Mucosa of descending colon (tissue), 3 donors: Measurements from ENCODE around the gene ZFAND2A. TPM values are rescaled to one million over a fixed set of nuclear protein-coding genes. Genes with fewer than 3 reads are reported as not detected.

Source experiments
- ATAC-seq: fragments of 200-7000 bp; cut with Tn5 transposase; one replicate; pipeline ENCODE4 v1.9.1; 2020; ENCODE audit warnings: mild to moderate bottlenecking, moderate library complexity
- DNase-seq, 3 donors: peaks; one replicate each; pipeline ENCODE4 v3.0.0-alpha.2; 2020
- H3K36me3 ChIP-seq: fragments of 200-600 bp; one replicate; pipeline ENCODE4 v1.8.0; 2021; ENCODE audit warnings: low read depth, mild to moderate bottlenecking
- H3K4me1 ChIP-seq: fragments of 200-600 bp; one replicate; pipeline ENCODE4 v1.8.0; 2021; ENCODE audit warnings: low read depth, mild to moderate bottlenecking
- H3K4me3 ChIP-seq: fragments of 200-600 bp; one replicate; pipeline ENCODE4 v1.8.0; 2021; ENCODE audit warnings: mild to moderate bottlenecking
- H3K9me3 ChIP-seq: fragments of 200-600 bp; one replicate; pipeline ENCODE4 v1.8.0; 2021; ENCODE audit warnings: mild to moderate bottlenecking
- CTCF ChIP-seq: fragments of 200-600 bp; IDR thresholded peaks from one replicate; pipeline ENCODE4 v1.8.0; 2022; ENCODE audit warnings: antibody characterized with exemption, mild to moderate bottlenecking
- intact Hi-C, 2 donors: fragments of 100-400 bp; cut with DNase I in 1 of 2; cut with micrococcal nuclease in 1 of 2; formaldehyde crosslinking; loops; one replicate each; pipeline versions ENCODE4 v1.11.0 to v1.11.1; 2022; cut with DNase I, micrococcal nuclease
- total RNA-seq, 3 donors: library from RNA; stranded (reverse); fragmentation: NEBNext Ultra II Directional in 2 of 3; extraction: Animal tissue kit (Norgen Biotek cat#: 25700) in 2 of 3; gene quantifications; one replicate each; pipeline versions ENCODE4 v1.2.1 to v1.2.4, GENCODE V29; 2021 to 2023
- donor health status: DM: no; HTN: no; CAD: no; lungs with moderate emphysema.
- donor health status: DM: no; HTN: no; CAD: no.
- donor health status: DM: no; HTN: yes; CAD: no.

ZFAND2A gene
- total RNA-seq, 3 donors from 2014 or later, result 39.3 to 49.9 (median 45.3) TPM

DNA sequence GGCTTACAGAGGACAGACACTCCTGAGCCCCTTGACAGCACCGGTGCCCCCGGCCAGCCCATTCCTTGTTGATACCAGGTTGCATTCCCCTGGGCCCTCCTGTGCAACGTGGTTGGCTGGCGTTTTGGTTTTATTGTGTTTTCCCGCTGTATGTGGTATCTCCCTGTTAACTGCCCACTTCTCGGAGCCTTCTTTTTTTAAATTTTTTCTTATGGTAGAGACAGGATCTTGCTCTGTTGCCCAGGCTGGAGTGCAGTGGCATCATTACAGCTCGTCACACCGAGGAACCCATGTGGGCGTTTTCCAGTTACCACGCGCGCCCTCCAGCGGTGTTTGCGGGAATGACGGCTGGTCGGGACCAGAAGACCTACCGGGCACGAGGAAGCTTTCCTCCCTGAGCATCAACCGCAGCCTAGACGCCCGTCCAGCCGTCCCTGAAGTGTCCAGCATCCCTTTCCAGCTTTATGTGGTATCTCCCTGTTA, 16.9 kb upstream of the ZFAND2A start:
- intact Hi-C loops, result loop anchor here in 1 of 2 donors (10.0 kb wide), 1 partner anchor 182 kb away; no protein-coding TSS in a partner anchor
- peak; percentile 91 for ATAC-seq
- TF ChIP-seq CTCF, result peak; percentile 74
- Histone ChIP-seq H3K9me3 (no peaks in the 10 kb centered on the region), H3K4me3 (no peak overlapping the region), H3K36me3 (no peaks in the 10 kb centered on the region), H3K4me1 (peaks cover 6% of the 10 kb centered on the region)
- peak; percentile 81 to 93 (median 91) for DNase-seq

GRCh38 chr7:1175967-1176851, 16.2 kb upstream of the ZFAND2A start:
- TF ChIP-seq CTCF, result peak; percentile 91
- Histone ChIP-seq H3K36me3 (no peaks in the 10 kb centered on the region), H3K4me3 (no peak overlapping the region), H3K4me1 (peaks cover 6% of the 10 kb centered on the region), H3K9me3 (no peaks in the 10 kb centered on the region)
- intact Hi-C loops, result loop anchor here in 1 of 2 donors (10.0 kb wide), 1 partner anchor 181 kb away; no protein-coding TSS in a partner anchor
- DNase-seq (peak; percentile 86 to 93 (median 93)), ATAC-seq (peak; percentile 92)

DNA sequence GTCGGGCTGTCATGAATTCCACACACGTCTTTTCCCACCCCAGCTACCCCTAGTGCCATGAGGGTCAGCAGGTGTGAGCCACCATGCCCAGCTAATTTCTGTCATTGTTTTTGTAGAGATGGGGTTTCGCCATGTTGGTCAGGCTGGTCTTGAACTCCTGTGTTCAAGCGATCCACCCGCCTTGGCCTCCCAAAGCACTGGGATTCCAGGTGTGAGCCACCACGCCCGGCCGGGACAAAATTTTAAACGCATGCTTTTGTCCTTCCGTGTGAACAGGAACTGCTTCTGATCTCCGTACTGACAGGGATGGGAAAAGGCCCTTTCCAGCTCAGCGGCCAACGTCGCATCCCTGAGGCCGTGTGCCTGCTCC, 15.6 kb upstream of the ZFAND2A start:
- DNase-seq (no peak), ATAC-seq (no peak)
- Histone ChIP-seq H3K4me1 (peaks cover 6% of the 10 kb centered on the region), H3K36me3 (no peaks in the 10 kb centered on the region), H3K4me3 (no peak overlapping the region), H3K9me3 (no peaks in the 10 kb centered on the region)
- TF ChIP-seq CTCF, result no peak
- intact Hi-C loops, result loop anchor here in 1 of 2 donors (10.0 kb wide), 1 partner anchor 181 kb away; no protein-coding TSS in a partner anchor

DNA sequence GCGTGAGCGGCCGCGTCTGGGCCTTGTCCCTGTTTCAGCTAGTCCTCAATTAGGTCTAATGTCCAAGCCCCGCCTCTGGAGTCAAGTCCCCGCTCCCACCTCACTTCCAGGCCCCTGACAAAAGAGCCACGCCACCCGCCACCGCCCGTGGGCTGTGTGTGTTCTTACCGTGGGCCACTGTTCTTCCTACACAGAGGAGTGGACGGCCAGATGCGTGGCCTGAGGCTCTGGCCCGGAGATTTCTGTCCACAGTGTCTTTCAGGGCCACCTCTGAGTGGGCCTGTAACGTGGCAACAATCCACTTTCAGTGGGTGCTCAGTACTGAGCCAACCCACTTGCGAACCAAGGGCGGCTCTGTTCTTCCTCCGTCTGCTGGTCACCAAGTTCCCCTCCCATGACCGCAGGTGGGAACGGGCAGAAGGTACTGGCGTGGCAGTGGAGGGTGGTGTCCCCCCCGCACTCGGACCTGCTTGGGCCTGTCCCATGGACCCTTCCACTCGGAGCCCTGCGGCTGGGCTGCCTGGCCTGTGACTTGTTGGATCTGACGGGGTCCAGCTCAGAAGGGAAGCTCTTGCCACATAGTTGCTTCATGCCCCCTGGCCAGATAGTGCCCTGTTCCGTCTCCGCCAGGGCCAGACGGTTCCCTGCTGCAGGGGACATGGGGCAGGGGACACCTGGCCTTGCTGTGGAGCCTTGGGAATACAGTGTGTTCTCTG, 15.0 kb upstream of the ZFAND2A start:
- TF ChIP-seq CTCF, result no peak
- Histone ChIP-seq H3K9me3 (no peaks in the 10 kb centered on the region), H3K4me1 (peaks cover 6% of the 10 kb centered on the region), H3K36me3 (no peaks in the 10 kb centered on the region), H3K4me3 (no peak overlapping the region)
- ATAC-seq (no peak), DNase-seq (no peak)
- intact Hi-C loops, result loop anchor here in 1 of 2 donors (10.0 kb wide), 1 partner anchor 180 kb away; no protein-coding TSS in a partner anchor

- no peaks in the 10 kb centered on the region for H3K9me3 ChIP-seq
- H3K4me1 ChIP-seq, result peaks cover 6% of the 10 kb centered on the region
- intact Hi-C loops, result loop anchor here in 1 of 2 donors (10.0 kb wide), 1 partner anchor 179 kb away; no protein-coding TSS in a partner anchor
- DNase-seq (no peak), ATAC-seq (no peak)
- no peaks in the 10 kb centered on the region for H3K36me3 ChIP-seq
- H3K4me3 ChIP-seq, result no peak overlapping the region
- TF ChIP-seq CTCF, result no peak
Observed at GRCh38 chr7:1174002-1174401, 14.0 kb upstream of the ZFAND2A start.
